Measurements from ENCODE around the gene PEX10. TPM values are rescaled to one million over a fixed set of nuclear protein-coding genes. Genes with fewer than 3 reads are reported as not detected.

The PEX10 gene
- total RNA-seq, 2 donors from 2014 or later = 12.1 to 27.9 TPM

GRCh38 chr1:2431103-2431502 lies 18.7 kb upstream of the PEX10 start:
- TF ChIP-seq CTCF (IDR thresholded peaks at IDR 0.05) = no peak
- Histone ChIP-seq H3K27me3 (replicated peaks; ENCODE audit: insufficient read depth) (peaks cover 4% of the 10 kb centered on the region), H3K27ac (no peak overlapping the region), H3K4me3 (no peak overlapping the region), H3K4me1 (ENCODE audit: control insufficient read depth in 1 of 2, low read depth in 2 of 2) (no peaks in the 10 kb centered on the region), H3K9me3 (no peaks in the 10 kb centered on the region), H3K36me3 (no peaks in the 10 kb centered on the region)
- DNase-seq (ENCODE audit: low spot score) (no peak), ATAC-seq (ENCODE audit: insufficient number of reproducible peaks, low FRiP score, low read depth) (no peak)

GRCh38 chr1:2430592-2430973 lies 18.2 kb upstream of the PEX10 start:
- peaks cover 4% of the 10 kb centered on the region for H3K27me3 ChIP-seq (replicated peaks; ENCODE audit: insufficient read depth)
- H3K27ac ChIP-seq = no peak overlapping the region
- H3K4me3 ChIP-seq = no peak overlapping the region
- ATAC-seq (ENCODE audit: insufficient number of reproducible peaks, low FRiP score, low read depth) = no peak
- H3K36me3 ChIP-seq = no peaks in the 10 kb centered on the region
- no peaks in the 10 kb centered on the region for H3K9me3 ChIP-seq
- no peak for DNase-seq (ENCODE audit: low spot score)
- no peaks in the 10 kb centered on the region for H3K4me1 ChIP-seq (ENCODE audit: control insufficient read depth in 1 of 2, low read depth in 2 of 2)
- no peak for TF ChIP-seq CTCF (IDR thresholded peaks at IDR 0.05)

- Histone ChIP-seq H3K27ac (no peak overlapping the region), H3K36me3 (no peaks in the 10 kb centered on the region), H3K27me3 (replicated peaks; ENCODE audit: insufficient read depth) (peaks cover 4% of the 10 kb centered on the region), H3K4me3 (no peak overlapping the region), H3K9me3 (no peaks in the 10 kb centered on the region), H3K4me1 (ENCODE audit: control insufficient read depth in 1 of 2, low read depth in 2 of 2) (no peaks in the 10 kb centered on the region)
- no peak for TF ChIP-seq CTCF (IDR thresholded peaks at IDR 0.05)
- ATAC-seq (ENCODE audit: insufficient number of reproducible peaks, low FRiP score, low read depth) (no peak), DNase-seq (ENCODE audit: low spot score) (no peak)
Observed at GRCh38 chr1:2429780-2430591, 17.6 kb upstream of the PEX10 start.

- H3K36me3 ChIP-seq = no peaks in the 10 kb centered on the region
- no peak overlapping the region for H3K4me3 ChIP-seq
- no peak for TF ChIP-seq CTCF (IDR thresholded peaks at IDR 0.05)
- no peaks in the 10 kb centered on the region for H3K4me1 ChIP-seq (ENCODE audit: control insufficient read depth in 1 of 2, low read depth in 2 of 2)
- DNase-seq (ENCODE audit: low spot score) (no peak), ATAC-seq (ENCODE audit: insufficient number of reproducible peaks, low FRiP score, low read depth) (no peak)
- H3K27me3 ChIP-seq (replicated peaks; ENCODE audit: insufficient read depth) = peaks cover 4% of the 10 kb centered on the region
- no peak overlapping the region for H3K27ac ChIP-seq
- peaks cover 2% of the 10 kb centered on the region for H3K9me3 ChIP-seq
Observed at GRCh38 chr1:2428490-2428889, 16.1 kb upstream of the PEX10 start.

GRCh38 chr1:2427976-2428375 lies 15.6 kb upstream of the PEX10 start:
- H3K4me1 ChIP-seq (ENCODE audit: control insufficient read depth in 1 of 2, low read depth in 2 of 2) = no peaks in the 10 kb centered on the region
- no peaks in the 10 kb centered on the region for H3K36me3 ChIP-seq
- no peak overlapping the region for H3K27ac ChIP-seq
- no peak for TF ChIP-seq CTCF (IDR thresholded peaks at IDR 0.05)
- DNase-seq (ENCODE audit: low spot score) (no peak), ATAC-seq (ENCODE audit: insufficient number of reproducible peaks, low FRiP score, low read depth) (no peak)
- H3K4me3 ChIP-seq = no peak overlapping the region
- H3K27me3 ChIP-seq (replicated peaks; ENCODE audit: insufficient read depth) = peaks cover 4% of the 10 kb centered on the region
- H3K9me3 ChIP-seq = peaks cover 7% of the 10 kb centered on the region

All from thoracic aorta (tissue), 2 donors.